RWPE2 (cell line): ENCODE results near the gene DUOXA1.

ENCODE experiments used
- ATAC-seq: fragments of 200-7000 bp; cut with Tn5 transposase; 3 replicates; pipeline ENCODE4 v1.9.1; 2021; ENCODE audit warnings: low read depth
- DNase-seq: peaks from one replicate; pipeline ENCODE4 v3.0.0-alpha.2; 2020; ENCODE audit warnings: low spot score
- H3K27ac ChIP-seq: fragments of 450-650 bp; 2 replicates; pipeline ENCODE4 v1.5.1; 2017; ENCODE audit warnings: mild to moderate bottlenecking; ENCODE audit not compliant: poor library complexity, severe bottlenecking
- H3K27me3 ChIP-seq: fragments of 250-450 bp; sonication (Bioruptor Pico); 2 replicates; pipeline ENCODE4 v1.5.1; 2021; ENCODE audit warnings: mild to moderate bottlenecking, moderate library complexity; ENCODE audit not compliant: insufficient read depth, poor library complexity, severe bottlenecking
- H3K36me3 ChIP-seq: fragments of 250-450 bp; sonication (Bioruptor Pico); 2 replicates; pipeline ENCODE4 v1.5.1; 2020; ENCODE audit warnings: low read depth, mild to moderate bottlenecking, moderate library complexity
- H3K4me1 ChIP-seq: fragments of 250-450 bp; sonication (Bioruptor Pico); 2 replicates; pipeline ENCODE4 v1.5.1; 2021; ENCODE audit warnings: mild to moderate bottlenecking, moderate library complexity; ENCODE audit not compliant: insufficient read depth, poor library complexity, severe bottlenecking
- H3K4me3 ChIP-seq: fragments of 250-450 bp; sonication (Bioruptor Pico); 2 replicates; pipeline ENCODE4 v1.5.1; 2021; ENCODE audit warnings: mild to moderate bottlenecking, moderate library complexity; ENCODE audit not compliant: severe bottlenecking
- H3K9me3 ChIP-seq: fragments of 250-450 bp; sonication (Bioruptor Pico); 2 replicates; pipeline ENCODE4 v1.5.1; 2021; ENCODE audit warnings: mild to moderate bottlenecking, moderate library complexity; ENCODE audit not compliant: severe bottlenecking
- TF ChIP-seq, protein P1 (sequence below): fragments of 450-650 bp; IDR thresholded peaks from one replicate; pipeline ENCODE4 v1.5.1; 2017; ENCODE audit warnings: mild to moderate bottlenecking, moderate library complexity; ENCODE audit not compliant: poor library complexity, severe bottlenecking

The DUOXA1 gene

DNA sequence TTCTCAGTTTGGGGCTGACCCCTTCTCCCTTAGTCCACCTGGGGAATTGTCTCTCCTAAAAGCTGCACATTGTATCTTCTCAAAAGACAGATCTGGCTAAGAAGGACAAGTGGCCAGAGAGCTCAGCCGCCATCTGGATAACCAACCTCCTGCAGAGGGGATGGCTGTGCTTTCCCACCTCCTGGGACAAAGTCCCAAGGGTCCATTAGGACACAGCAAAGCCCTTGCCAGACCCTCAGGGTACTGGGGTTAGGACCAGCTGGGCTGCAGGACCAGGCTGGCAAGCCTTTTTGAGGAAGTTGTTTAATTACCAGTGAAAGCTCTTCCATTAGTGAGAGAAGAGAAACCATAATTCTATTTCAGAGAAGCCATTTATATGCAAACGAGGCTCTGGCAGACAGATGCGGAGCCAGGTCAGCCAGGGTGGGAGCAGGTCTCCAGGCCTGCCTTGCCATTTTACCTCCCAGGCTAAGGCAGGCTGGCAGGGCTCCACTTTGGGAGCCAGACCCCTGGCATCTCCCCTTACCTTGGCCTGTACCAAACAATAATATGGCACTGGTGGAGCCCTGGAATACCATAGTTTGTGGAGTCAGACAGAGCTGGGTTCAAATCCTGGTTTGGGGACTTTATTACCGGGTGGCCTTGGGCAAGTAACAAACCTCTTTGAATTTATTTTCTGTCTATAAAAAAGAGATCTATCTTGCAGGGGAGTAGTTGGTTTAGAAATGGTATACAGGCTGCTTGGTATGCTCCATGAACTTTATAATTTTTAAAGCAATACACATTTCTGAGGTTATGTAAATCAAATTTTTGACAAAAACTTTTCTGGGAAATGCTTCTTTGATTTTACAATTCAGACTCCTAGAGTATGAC is 40.2 kb upstream of the DUOXA1 start:
- Histone ChIP-seq H3K27me3 (no peaks in the 10 kb centered on the region), H3K36me3 (no peaks in the 10 kb centered on the region), H3K9me3 (no peaks in the 10 kb centered on the region), H3K4me3 (no peak overlapping the region), H3K27ac (no peak overlapping the region), H3K4me1 (no peaks in the 10 kb centered on the region)
- DNase-seq (no peak), ATAC-seq (no peak)
- TF ChIP-seq, protein P1, sequence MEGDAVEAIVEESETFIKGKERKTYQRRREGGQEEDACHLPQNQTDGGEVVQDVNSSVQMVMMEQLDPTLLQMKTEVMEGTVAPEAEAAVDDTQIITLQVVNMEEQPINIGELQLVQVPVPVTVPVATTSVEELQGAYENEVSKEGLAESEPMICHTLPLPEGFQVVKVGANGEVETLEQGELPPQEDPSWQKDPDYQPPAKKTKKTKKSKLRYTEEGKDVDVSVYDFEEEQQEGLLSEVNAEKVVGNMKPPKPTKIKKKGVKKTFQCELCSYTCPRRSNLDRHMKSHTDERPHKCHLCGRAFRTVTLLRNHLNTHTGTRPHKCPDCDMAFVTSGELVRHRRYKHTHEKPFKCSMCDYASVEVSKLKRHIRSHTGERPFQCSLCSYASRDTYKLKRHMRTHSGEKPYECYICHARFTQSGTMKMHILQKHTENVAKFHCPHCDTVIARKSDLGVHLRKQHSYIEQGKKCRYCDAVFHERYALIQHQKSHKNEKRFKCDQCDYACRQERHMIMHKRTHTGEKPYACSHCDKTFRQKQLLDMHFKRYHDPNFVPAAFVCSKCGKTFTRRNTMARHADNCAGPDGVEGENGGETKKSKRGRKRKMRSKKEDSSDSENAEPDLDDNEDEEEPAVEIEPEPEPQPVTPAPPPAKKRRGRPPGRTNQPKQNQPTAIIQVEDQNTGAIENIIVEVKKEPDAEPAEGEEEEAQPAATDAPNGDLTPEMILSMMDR, result no peak

DNA sequence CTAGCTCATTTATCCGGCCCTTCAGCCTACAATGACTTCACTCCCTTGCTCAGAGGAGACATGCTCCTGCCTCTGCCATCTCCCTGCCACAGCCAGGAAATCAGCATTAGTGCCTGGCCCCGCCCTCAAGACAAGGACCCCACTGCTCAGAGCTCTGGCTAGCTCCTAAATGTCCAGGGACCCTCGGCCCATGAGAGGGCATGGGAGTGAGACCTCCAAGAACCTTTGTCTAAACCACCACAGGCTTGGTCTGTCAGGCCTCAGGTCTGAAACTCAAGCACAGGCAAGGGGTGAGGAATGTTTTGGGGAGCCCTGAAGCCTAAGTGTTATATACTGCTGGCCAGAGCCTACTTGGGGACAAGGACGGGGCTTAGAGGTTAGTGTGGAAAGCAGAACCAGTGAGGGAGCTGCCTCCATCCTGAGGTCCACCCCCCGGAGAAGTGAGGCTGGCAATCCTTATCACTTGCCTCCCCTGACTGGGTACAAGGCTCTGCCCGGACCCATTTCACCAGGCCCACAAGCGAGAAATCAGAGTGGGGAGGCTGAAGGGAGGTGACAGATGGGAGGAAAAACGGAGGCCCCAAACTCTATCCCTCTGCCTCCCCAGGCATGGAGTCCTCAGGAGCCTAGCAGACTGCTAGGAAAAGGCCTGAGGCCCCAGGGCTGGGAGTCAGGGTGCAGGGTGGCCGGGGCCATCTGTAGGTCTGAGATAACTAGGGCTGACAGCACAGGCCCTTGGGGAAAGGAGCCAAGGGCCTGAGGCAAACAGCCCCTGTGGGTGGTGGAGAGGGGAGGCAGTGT is 39.3 kb upstream of the DUOXA1 start:
- H3K27me3 ChIP-seq, result no peaks in the 10 kb centered on the region
- H3K4me3 ChIP-seq, result no peak overlapping the region
- H3K4me1 ChIP-seq, result no peaks in the 10 kb centered on the region
- no peak overlapping the region for H3K27ac ChIP-seq
- no peak for DNase-seq
- H3K36me3 ChIP-seq, result no peaks in the 10 kb centered on the region
- TF ChIP-seq, protein P1, result no peak
- ATAC-seq, result no peak
- H3K9me3 ChIP-seq, result no peaks in the 10 kb centered on the region

DNA sequence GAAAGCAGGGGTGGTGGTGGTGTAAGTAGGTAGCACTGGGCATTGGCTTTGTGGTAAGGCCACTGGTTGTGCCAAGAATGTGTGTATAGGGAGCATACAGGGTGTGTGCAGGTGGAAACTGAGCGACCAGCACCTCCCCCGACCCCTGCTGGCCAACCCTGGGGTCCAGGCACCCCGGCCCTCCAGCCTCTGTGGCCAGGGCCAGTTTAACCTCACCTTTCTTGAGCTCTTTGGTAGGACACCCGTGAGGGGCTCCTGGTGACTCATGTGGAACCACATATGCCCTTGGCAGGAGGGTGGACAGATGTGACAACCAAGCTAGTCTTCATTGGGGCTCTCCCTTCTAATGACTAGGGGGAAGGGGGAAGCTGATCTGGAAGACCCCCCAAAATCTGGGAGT is 38.6 kb upstream of the DUOXA1 start:
- Histone ChIP-seq H3K4me3 (no peak overlapping the region), H3K36me3 (no peaks in the 10 kb centered on the region), H3K27ac (no peak overlapping the region), H3K27me3 (no peaks in the 10 kb centered on the region), H3K4me1 (peaks cover 2% of the 10 kb centered on the region), H3K9me3 (no peaks in the 10 kb centered on the region)
- TF ChIP-seq, protein P1, result no peak
- ATAC-seq, result no peak
- DNase-seq, result no peak

DNA sequence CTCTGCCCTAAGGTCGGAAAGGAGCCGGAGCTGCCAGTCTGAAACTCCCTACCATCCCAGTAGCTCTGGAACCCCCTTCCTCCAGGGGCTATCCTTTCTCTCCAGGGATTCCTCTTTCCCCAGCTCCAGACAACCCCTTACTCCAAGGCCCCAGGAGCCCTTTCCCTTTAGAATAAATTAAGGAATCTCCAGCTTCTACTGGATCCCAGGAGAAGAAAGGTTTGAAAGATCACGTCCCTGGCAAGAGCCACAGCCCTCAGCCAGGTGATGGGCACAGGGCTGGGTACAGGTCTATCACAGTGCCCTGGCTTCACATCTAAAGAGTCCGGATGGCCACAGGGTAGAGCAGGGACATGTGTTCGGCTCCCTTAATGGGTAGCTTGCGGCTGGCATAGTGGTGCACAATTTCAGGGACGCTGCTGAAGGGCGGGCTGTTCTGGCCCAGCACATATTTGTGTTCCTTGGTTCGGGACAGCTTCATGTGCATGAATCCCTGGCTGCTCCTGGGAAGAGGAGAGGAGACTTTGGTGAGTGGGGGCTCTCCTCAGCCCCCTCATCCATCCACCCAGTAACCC is 38.0 kb upstream of the DUOXA1 start:
- peaks cover 7% of the 10 kb centered on the region for H3K4me1 ChIP-seq
- H3K36me3 ChIP-seq, result no peaks in the 10 kb centered on the region
- peak overlapping the region; percentile 68 for H3K27ac ChIP-seq
- H3K27me3 ChIP-seq, result no peaks in the 10 kb centered on the region
- TF ChIP-seq, protein P1, result peak; percentile 71
- no peak for DNase-seq
- no peak for ATAC-seq
- no peaks in the 10 kb centered on the region for H3K9me3 ChIP-seq
- H3K4me3 ChIP-seq, result peak overlapping the region; percentile 48
